GM12875 (cell line): ENCODE measurements around the gene SLC2A9.

Experiments
- H3K4me3 ChIP-seq: one replicate; pipeline ENCODE4 v1.5.1; 2011; ENCODE audit warnings: low read depth, low read length, control low read depth
- CTCF ChIP-seq: IDR thresholded peaks from 2 replicates; pipeline ENCODE4 v1.5.1; 2011; ENCODE audit warnings: low read depth, mild to moderate bottlenecking, control low read depth, inconsistent platforms, low read length, moderate library complexity, borderline replicate concordance; ENCODE audit not compliant: insufficient read depth

SLC2A9 gene

GRCh38 chr4:9940041-9940440 is 81.3 kb downstream of the SLC2A9 start:
- no peak overlapping the region for H3K4me3 ChIP-seq
- no peak for TF ChIP-seq CTCF

- no peak for TF ChIP-seq CTCF
Observed at GRCh38 chr4:9938933-9939332, 82.4 kb downstream of the SLC2A9 start.

GRCh38 chr4:9937078-9937477 is 84.2 kb downstream of the SLC2A9 start:
- no peak for TF ChIP-seq CTCF
- no peak overlapping the region for H3K4me3 ChIP-seq

More at GRCh38 chr4:9938933-9939332, 82.4 kb downstream of the SLC2A9 start:
- no peak overlapping the region for H3K4me3 ChIP-seq

GRCh38 chr4:9936129-9936644 is 85.1 kb downstream of the SLC2A9 start:
- H3K4me3 ChIP-seq, result no peak overlapping the region
- no peak for TF ChIP-seq CTCF

- TF ChIP-seq CTCF, result no peak
- H3K4me3 ChIP-seq, result no peak overlapping the region
Observed at GRCh38 chr4:9933956-9934355, 87.3 kb downstream of the SLC2A9 start.

- no peak overlapping the region for H3K4me3 ChIP-seq
- TF ChIP-seq CTCF, result no peak
Observed at GRCh38 chr4:9933184-9933583, 88.1 kb downstream of the SLC2A9 start.

GRCh38 chr4:9932771-9933170 is 88.5 kb downstream of the SLC2A9 start:
- no peak for TF ChIP-seq CTCF

More at GRCh38 chr4:9932771-9933170, 88.5 kb downstream of the SLC2A9 start:
- H3K4me3 ChIP-seq, result no peak overlapping the region
